ENCODE data around the gene SLC12A5.

SLC12A5 gene

GRCh38 chr20:46027245-46027853 is 1.7 kb upstream of the SLC12A5 start:
- no peak for DNase-seq (ENCODE audit: low spot score)
- Mint-ChIP-seq H3K4me3 (no peak overlapping the region), H3K4me1 (ENCODE audit: low read depth) (peaks cover 7% of the 10 kb centered on the region), H3K9me3 (no peaks in the 10 kb centered on the region), H3K36me3 (ENCODE audit: low read depth) (peaks cover 1% of the 10 kb centered on the region), H3K27me3 (ENCODE audit: low read depth) (peaks cover 40% of the 10 kb centered on the region), H3K27ac (no peak overlapping the region)

DNA sequence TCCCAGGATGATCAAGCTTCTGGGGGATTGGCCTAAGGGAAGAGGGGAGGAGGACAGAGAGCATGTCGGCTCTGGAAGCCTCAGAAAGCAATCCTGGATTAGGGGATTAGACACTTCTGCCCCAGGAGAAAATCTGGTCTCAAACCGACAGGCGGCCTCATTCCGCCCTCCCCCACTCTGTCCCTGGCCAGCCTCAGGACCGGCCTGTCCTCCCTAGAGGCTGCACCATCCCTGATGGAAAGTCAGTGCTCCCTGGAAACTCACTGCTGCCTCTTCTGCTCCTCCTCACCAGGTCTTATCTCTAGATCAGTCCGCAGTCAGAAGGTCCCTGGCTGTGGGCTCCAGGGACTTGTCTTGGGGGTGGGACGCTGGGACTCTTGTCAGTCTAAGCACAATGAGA is 905 bp upstream of the SLC12A5 start:
- Mint-ChIP-seq H3K4me1 (ENCODE audit: low read depth) (peaks cover 3% of the 10 kb centered on the region), H3K36me3 (ENCODE audit: low read depth) (peaks cover 1% of the 10 kb centered on the region), H3K27ac (no peak overlapping the region), H3K4me3 (no peak overlapping the region), H3K9me3 (no peaks in the 10 kb centered on the region), H3K27me3 (ENCODE audit: low read depth) (peaks cover 47% of the 10 kb centered on the region)
- no peak for DNase-seq (ENCODE audit: low spot score)

- H3K4me3 Mint-ChIP-seq = no peak overlapping the region
- DNase-seq (ENCODE audit: low spot score) = no peak
- peaks cover 40% of the 10 kb centered on the region for H3K27me3 Mint-ChIP-seq (ENCODE audit: low read depth)
- no peaks in the 10 kb centered on the region for H3K4me1 Mint-ChIP-seq (ENCODE audit: low read depth)
- no peak overlapping the region for H3K27ac Mint-ChIP-seq
- peaks cover 1% of the 10 kb centered on the region for H3K36me3 Mint-ChIP-seq (ENCODE audit: low read depth)
- no peaks in the 10 kb centered on the region for H3K9me3 Mint-ChIP-seq
Observed at GRCh38 chr20:46030284-46031013, 1.4 kb downstream of the SLC12A5 start.

DNA sequence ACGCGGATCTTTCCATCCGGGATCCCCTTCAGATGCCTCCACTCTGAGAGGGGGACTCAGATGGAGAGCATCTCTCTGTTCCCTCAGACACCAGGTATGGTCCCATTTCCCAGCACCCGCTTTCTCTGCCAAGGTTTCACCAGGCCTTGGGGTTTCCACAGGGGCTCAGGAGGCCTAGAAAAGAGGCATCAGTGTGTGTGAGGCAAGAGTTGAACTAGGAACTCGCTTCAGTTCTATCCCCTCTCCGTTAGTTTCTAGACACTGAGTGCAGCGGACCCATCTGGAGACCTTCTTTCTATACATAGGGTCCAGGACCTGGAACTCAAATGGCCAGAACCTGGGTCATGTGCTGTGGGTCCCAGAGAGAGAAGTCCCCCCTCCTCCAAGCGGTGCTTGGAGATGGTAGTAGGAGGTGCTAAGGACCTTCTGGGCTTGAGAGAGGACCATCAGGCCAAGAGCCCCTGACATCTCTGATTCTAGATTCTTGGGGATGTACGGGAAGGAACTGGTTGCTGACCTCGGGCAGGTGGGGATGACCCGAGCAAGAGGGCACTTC is 2.1 kb downstream of the SLC12A5 start:
- Mint-ChIP-seq H3K36me3 (ENCODE audit: low read depth) (peaks cover 1% of the 10 kb centered on the region), H3K27me3 (ENCODE audit: low read depth) (peaks cover 39% of the 10 kb centered on the region), H3K4me1 (ENCODE audit: low read depth) (no peaks in the 10 kb centered on the region), H3K27ac (no peak overlapping the region), H3K4me3 (no peak overlapping the region), H3K9me3 (no peaks in the 10 kb centered on the region)
- no peak for DNase-seq (ENCODE audit: low spot score)

DNA sequence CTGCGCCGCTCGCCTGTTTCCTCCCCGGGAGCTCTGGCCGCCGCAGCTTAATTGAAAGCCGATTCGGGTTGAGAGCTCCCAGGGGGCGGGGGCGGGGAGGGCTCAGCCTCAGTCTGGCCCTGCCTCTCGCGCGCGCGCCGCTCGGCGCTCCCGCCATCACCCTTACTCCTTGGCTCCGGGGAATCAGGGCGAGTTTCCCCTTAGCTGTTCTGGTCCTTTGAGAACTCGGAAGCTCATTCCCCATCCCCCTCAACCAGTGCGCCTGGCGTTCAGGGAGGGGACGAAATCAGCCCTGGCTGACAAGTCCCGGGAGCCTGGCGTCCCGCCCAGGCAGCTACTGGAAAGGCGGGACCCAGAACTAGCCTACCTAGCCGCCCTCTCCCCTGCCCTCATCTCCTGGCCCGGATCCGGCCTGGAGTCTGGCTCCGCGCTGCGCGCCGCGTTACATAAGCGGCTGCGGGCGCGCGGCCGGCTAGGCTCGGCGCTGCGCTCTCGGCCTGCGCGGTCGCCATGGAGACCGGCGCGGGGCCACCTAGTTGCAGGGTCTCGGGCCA is 2.8 kb downstream of the SLC12A5 start:
- DNase-seq (ENCODE audit: low spot score) = no peak
- Mint-ChIP-seq H3K36me3 (ENCODE audit: low read depth) (peaks cover 1% of the 10 kb centered on the region), H3K9me3 (no peaks in the 10 kb centered on the region), H3K27ac (no peak overlapping the region), H3K27me3 (ENCODE audit: low read depth) (peaks cover 39% of the 10 kb centered on the region), H3K4me3 (no peak overlapping the region), H3K4me1 (ENCODE audit: low read depth) (no peaks in the 10 kb centered on the region)

GRCh38 chr20:46034039-46034438 is 5.0 kb downstream of the SLC12A5 start:
- no peaks in the 10 kb centered on the region for H3K9me3 Mint-ChIP-seq
- no peak overlapping the region for H3K27ac Mint-ChIP-seq

GRCh38 chr20:46035253-46035652 is 6.2 kb downstream of the SLC12A5 start:
- no peak for DNase-seq (ENCODE audit: low spot score)
- H3K4me1 Mint-ChIP-seq (ENCODE audit: low read depth) = no peaks in the 10 kb centered on the region
- no peaks in the 10 kb centered on the region for H3K9me3 Mint-ChIP-seq
- no peaks in the 10 kb centered on the region for H3K36me3 Mint-ChIP-seq (ENCODE audit: low read depth)
- H3K27ac Mint-ChIP-seq = no peak overlapping the region
- no peak overlapping the region for H3K4me3 Mint-ChIP-seq
- H3K27me3 Mint-ChIP-seq (ENCODE audit: low read depth) = peaks cover 30% of the 10 kb centered on the region

More at GRCh38 chr20:46034039-46034438, 5.0 kb downstream of the SLC12A5 start:
- H3K36me3 Mint-ChIP-seq (ENCODE audit: low read depth) = peaks cover 1% of the 10 kb centered on the region
- H3K27me3 Mint-ChIP-seq (ENCODE audit: low read depth) = peaks cover 37% of the 10 kb centered on the region
- H3K4me1 Mint-ChIP-seq (ENCODE audit: low read depth) = no peaks in the 10 kb centered on the region
- no peak for DNase-seq (ENCODE audit: low spot score)
- H3K4me3 Mint-ChIP-seq = no peak overlapping the region

GRCh38 chr20:46035713-46036112 is 6.7 kb downstream of the SLC12A5 start:
- H3K4me1 Mint-ChIP-seq (ENCODE audit: low read depth) = no peaks in the 10 kb centered on the region
- H3K4me3 Mint-ChIP-seq = no peak overlapping the region
- H3K36me3 Mint-ChIP-seq (ENCODE audit: low read depth) = no peaks in the 10 kb centered on the region
- H3K27ac Mint-ChIP-seq = no peak overlapping the region
- no peaks in the 10 kb centered on the region for H3K9me3 Mint-ChIP-seq
- H3K27me3 Mint-ChIP-seq (ENCODE audit: low read depth) = peaks cover 27% of the 10 kb centered on the region
- DNase-seq (ENCODE audit: low spot score) = no peak

GRCh38 chr20:46036370-46036769 is 7.4 kb downstream of the SLC12A5 start:
- Mint-ChIP-seq H3K4me1 (ENCODE audit: low read depth) (no peaks in the 10 kb centered on the region), H3K36me3 (ENCODE audit: low read depth) (no peaks in the 10 kb centered on the region), H3K27me3 (ENCODE audit: low read depth) (peaks cover 21% of the 10 kb centered on the region), H3K27ac (no peak overlapping the region), H3K9me3 (no peaks in the 10 kb centered on the region), H3K4me3 (no peak overlapping the region)
- DNase-seq (ENCODE audit: low spot score) = no peak

GRCh38 chr20:46037036-46037435 is 8.0 kb downstream of the SLC12A5 start:
- no peak overlapping the region for H3K4me3 Mint-ChIP-seq
- no peaks in the 10 kb centered on the region for H3K9me3 Mint-ChIP-seq
- H3K27me3 Mint-ChIP-seq (ENCODE audit: low read depth) = peaks cover 21% of the 10 kb centered on the region

DNA sequence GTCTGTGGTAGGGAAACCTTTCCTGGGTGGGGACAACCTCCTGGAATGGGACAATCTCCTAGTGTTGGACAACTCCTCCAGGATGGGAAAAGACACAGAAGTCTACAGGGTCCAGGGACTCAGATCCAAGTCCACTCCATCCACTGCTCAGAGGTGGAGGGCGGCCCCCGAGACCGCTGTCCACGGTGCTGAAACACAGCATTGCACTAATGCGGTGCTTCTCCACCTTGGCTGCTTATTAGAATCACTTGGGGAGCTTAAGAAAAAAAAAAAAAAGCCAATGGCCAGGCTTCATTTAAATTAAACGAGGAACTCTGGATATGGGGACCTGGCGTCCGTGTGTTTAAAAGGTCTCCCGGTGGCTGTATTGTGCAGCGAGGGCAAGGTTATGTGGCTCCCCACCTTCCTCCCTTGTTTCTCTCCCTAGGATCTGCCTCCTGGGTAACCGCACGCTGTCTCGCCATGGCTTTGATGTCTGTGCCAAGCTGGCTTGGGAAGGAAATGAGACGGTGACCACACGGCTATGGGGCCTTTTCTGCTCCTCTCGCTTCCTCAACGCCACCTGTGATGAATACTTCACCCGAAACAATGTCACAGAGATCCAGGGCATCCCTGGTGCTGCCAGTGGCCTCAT is 12.0 kb downstream of the SLC12A5 start:
- H3K4me1 Mint-ChIP-seq (ENCODE audit: low read depth) = no peaks in the 10 kb centered on the region
- peaks cover 5% of the 10 kb centered on the region for H3K27me3 Mint-ChIP-seq (ENCODE audit: low read depth)

More at GRCh38 chr20:46037036-46037435, 8.0 kb downstream of the SLC12A5 start:
- H3K4me1 Mint-ChIP-seq (ENCODE audit: low read depth) = no peaks in the 10 kb centered on the region
- DNase-seq (ENCODE audit: low spot score) = no peak
- no peak overlapping the region for H3K27ac Mint-ChIP-seq
- H3K36me3 Mint-ChIP-seq (ENCODE audit: low read depth) = no peaks in the 10 kb centered on the region

DNA sequence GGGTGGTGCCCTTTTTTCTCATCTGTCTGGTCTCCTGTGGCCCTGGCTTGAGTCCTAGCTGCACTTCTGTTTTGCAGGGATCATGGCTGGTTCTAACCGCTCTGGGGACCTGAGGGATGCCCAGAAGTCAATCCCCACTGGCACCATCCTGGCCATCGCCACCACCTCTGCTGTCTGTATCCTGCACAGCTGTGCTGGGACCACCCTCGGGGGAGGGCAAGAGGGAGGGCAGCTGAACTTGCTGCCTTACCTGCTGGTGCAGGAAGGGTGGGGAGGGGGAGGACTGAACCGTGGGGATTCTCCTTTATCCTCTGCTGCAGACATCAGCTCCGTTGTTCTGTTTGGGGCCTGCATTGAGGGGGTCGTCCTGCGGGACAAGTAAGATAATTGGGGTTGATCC is 14.5 kb downstream of the SLC12A5 start:
- H3K27me3 Mint-ChIP-seq (ENCODE audit: low read depth) = peaks cover 5% of the 10 kb centered on the region
- H3K36me3 Mint-ChIP-seq (ENCODE audit: low read depth) = no peaks in the 10 kb centered on the region
- no peak overlapping the region for H3K4me3 Mint-ChIP-seq
- no peak for DNase-seq (ENCODE audit: low spot score)
- H3K27ac Mint-ChIP-seq = no peak overlapping the region
- H3K4me1 Mint-ChIP-seq (ENCODE audit: low read depth) = no peaks in the 10 kb centered on the region
- no peaks in the 10 kb centered on the region for H3K9me3 Mint-ChIP-seq

More for the DNA sequence above, 12.0 kb downstream of the SLC12A5 start:
- H3K27ac Mint-ChIP-seq = no peak overlapping the region
- no peaks in the 10 kb centered on the region for H3K9me3 Mint-ChIP-seq
- DNase-seq (ENCODE audit: low spot score) = peak; percentile 31
- no peak overlapping the region for H3K4me3 Mint-ChIP-seq
- H3K36me3 Mint-ChIP-seq (ENCODE audit: low read depth) = no peaks in the 10 kb centered on the region

DNA sequence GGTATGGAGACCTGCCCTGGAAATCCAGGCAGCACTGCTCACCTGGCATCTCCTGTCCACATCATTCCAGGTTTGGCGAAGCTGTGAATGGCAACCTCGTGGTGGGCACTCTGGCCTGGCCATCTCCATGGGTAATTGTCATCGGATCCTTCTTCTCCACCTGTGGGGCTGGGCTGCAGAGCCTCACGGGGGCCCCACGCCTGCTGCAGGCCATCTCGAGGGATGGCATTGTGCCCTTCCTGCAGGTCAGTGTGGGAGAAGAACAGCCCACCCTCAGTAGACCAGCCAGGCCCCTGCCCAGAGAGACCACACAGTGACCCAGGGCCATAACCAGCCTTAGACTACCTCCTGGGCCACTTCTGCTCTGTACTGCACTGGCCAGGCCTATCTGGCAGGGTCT is 15.9 kb downstream of the SLC12A5 start:
- Mint-ChIP-seq H3K27me3 (ENCODE audit: low read depth) (peaks cover 5% of the 10 kb centered on the region), H3K9me3 (no peaks in the 10 kb centered on the region), H3K4me3 (no peak overlapping the region), H3K36me3 (ENCODE audit: low read depth) (no peaks in the 10 kb centered on the region), H3K27ac (no peak overlapping the region), H3K4me1 (ENCODE audit: low read depth) (no peaks in the 10 kb centered on the region)
- no peak for DNase-seq (ENCODE audit: low spot score)

All from T-helper 2 cell treated with Interferon-gamma antibody and Interleukin-4, amounts not matched to agents 5 μg/mL and 100 μg/mL, for 36 hours (primary cell).